SU-DHL-6 (cell line): ENCODE results near the gene TSPAN13.

ENCODE experiments used
- H2AFZ ChIP-seq: fragments of 200-600 bp; sonication (generic); 2 replicates; pipeline ENCODE4 v1.6.1; 2014; ENCODE audit warnings: low read depth, mild to moderate bottlenecking, moderate library complexity, mixed read lengths, antibody characterized with exemption, low read length; ENCODE audit not compliant: severe bottlenecking
- H3F3A ChIP-seq: fragments of 200-600 bp; shearing (Covaris generic); 2 replicates; pipeline ENCODE4 v1.6.0; 2016; ENCODE audit warnings: antibody characterized with exemption, mild to moderate bottlenecking; ENCODE audit not compliant: insufficient read depth
- H3K27ac ChIP-seq: fragments of 200-600 bp; sonication (generic); 2 replicates; pipeline ENCODE4 v1.5.1; 2016; ENCODE audit warnings: low read depth, mild to moderate bottlenecking, low read length, moderate library complexity, mixed read lengths
- H3K27me3 ChIP-seq: fragments of 200-600 bp; sonication (generic), shearing (Covaris generic); 2 replicates; pipeline ENCODE4 v1.6.0; 2014; ENCODE audit warnings: mild to moderate bottlenecking, low read length
- H3K36me3 ChIP-seq: fragments of 200-600 bp; sonication (generic); 2 replicates; pipeline ENCODE4 v1.6.1; 2014; ENCODE audit warnings: mild to moderate bottlenecking, low read length, mixed read lengths
- H3K4me2 ChIP-seq: fragments of 300-600, 200-600 bp; shearing (Covaris generic), sonication (generic); 2 replicates; pipeline ENCODE4 v1.6.0; 2014; ENCODE audit warnings: low read length, low read depth, mild to moderate bottlenecking; ENCODE audit not compliant: poor library complexity, severe bottlenecking
- H3K4me3 ChIP-seq: fragments of 200-600 bp; sonication (generic); 2 replicates; pipeline ENCODE4 v1.5.1; 2014; ENCODE audit warnings: antibody characterized with exemption, low read length, mild to moderate bottlenecking, mixed read lengths; ENCODE audit not compliant: insufficient read depth, poor library complexity, severe bottlenecking
- H3K79me2 ChIP-seq: fragments of 200-600 bp; sonication (generic); 2 replicates; pipeline ENCODE4 v1.6.1; 2014; ENCODE audit warnings: mild to moderate bottlenecking, low read length, moderate library complexity; ENCODE audit not compliant: insufficient read depth
- H3K9ac ChIP-seq: fragments of 200-600 bp; sonication (generic); 2 replicates; pipeline ENCODE4 v1.7.0; 2014; ENCODE audit warnings: mild to moderate bottlenecking, low read length
- H3K9me2 ChIP-seq: fragments of 200-600 bp; sonication (generic); replicated peaks from 2 replicates; pipeline ENCODE4 v1.6.1; 2014; ENCODE audit warnings: low read length; ENCODE audit not compliant: insufficient read depth
- H3K9me3 ChIP-seq: fragments of 200-600 bp; sonication (generic); 2 replicates; pipeline ENCODE4 v1.6.1; 2014; ENCODE audit warnings: low read length, mixed read lengths; ENCODE audit not compliant: insufficient read depth
- H4K20me1 ChIP-seq: fragments of 200-600 bp; sonication (generic); 2 replicates; pipeline ENCODE4 v1.6.1; 2014; ENCODE audit warnings: low read depth, mild to moderate bottlenecking, antibody characterized with exemption, low read length, moderate library complexity, mixed read lengths
- CTCF ChIP-seq: fragments of 200-600 bp; sonication (generic); IDR thresholded peaks from one replicate; pipeline ENCODE4 v1.5.1; 2017; ENCODE audit warnings: antibody characterized with exemption, mild to moderate bottlenecking, low read length, moderate library complexity; ENCODE audit not compliant: insufficient read depth, poor library complexity, severe bottlenecking
- EZH2phosphoT487 ChIP-seq: fragments of 200-600 bp; sonication (generic), shearing (Covaris generic); conservative IDR thresholded peaks from 2 replicates; pipeline ENCODE4 v1.6.1; 2018; ENCODE audit warnings: mild to moderate bottlenecking, antibody characterized with exemption, low read length, moderate library complexity, mixed read lengths

The TSPAN13 gene

GRCh38 chr7:16833373-16833772 is 79.8 kb downstream of the TSPAN13 start:
- no peaks in the 10 kb centered on the region for H4K20me1 ChIP-seq
- H3K9me2 ChIP-seq, result no peaks in the 10 kb centered on the region
- H3K9ac ChIP-seq, result no peak overlapping the region
- H3K27ac ChIP-seq, result no peak overlapping the region
- no peaks in the 10 kb centered on the region for H3K27me3 ChIP-seq
- H3K36me3 ChIP-seq, result no peaks in the 10 kb centered on the region
- no peak overlapping the region for H2AFZ ChIP-seq
- no peak overlapping the region for H3K4me3 ChIP-seq
- no peaks in the 10 kb centered on the region for H3K79me2 ChIP-seq
- TF ChIP-seq CTCF, result no peak
- no peak for TF ChIP-seq EZH2phosphoT487
- H3K9me3 ChIP-seq, result no peaks in the 10 kb centered on the region
- H3K4me2 ChIP-seq, result no peak overlapping the region
- no peaks in the 10 kb centered on the region for H3F3A ChIP-seq
